Fibroblast of lung (primary cell): Measurements from ENCODE around the gene TVP23C. TPM values are rescaled to one million over a fixed set of nuclear protein-coding genes. Genes with fewer than 3 reads are reported as not detected.

Experiments used
- DNase-seq, 2 donors: peaks; one replicate each; pipeline versions ENCODE4 v3.0.0 to v3.0.0-alpha.2; 2010; ENCODE audit warnings: low read depth in 2 of 2
- H2AFZ ChIP-seq: 2 replicates; pipeline ENCODE4 v1.5.1; 2012; ENCODE audit warnings: low read length, control low read depth, inconsistent platforms
- H3K27ac ChIP-seq: 2 replicates; pipeline ENCODE4 v1.5.1; 2011; ENCODE audit warnings: low read length, control low read depth; ENCODE audit not compliant: insufficient read depth
- H3K27me3 ChIP-seq: 2 replicates; pipeline ENCODE4 v1.5.1; 2011; ENCODE audit warnings: mild to moderate bottlenecking, low read length; ENCODE audit not compliant: control insufficient read depth, insufficient read depth
- H3K36me3 ChIP-seq: 2 replicates; pipeline ENCODE4 v1.5.1; 2011; ENCODE audit warnings: low read length; ENCODE audit not compliant: control insufficient read depth, insufficient read depth
- H3K4me1 ChIP-seq: 2 replicates; pipeline ENCODE4 v1.5.1; 2011; ENCODE audit warnings: low read length; ENCODE audit not compliant: control insufficient read depth, insufficient read depth; ENCODE audit errors: extremely low read depth
- H3K4me2 ChIP-seq: 2 replicates; pipeline ENCODE4 v1.5.1; 2011; ENCODE audit warnings: low read length, control low read depth; ENCODE audit not compliant: insufficient read depth; ENCODE audit errors: extremely low read depth
- H3K4me3 ChIP-seq, 4 experiments: fragments of 200-600 bp in 1 of 4; sonication (generic) in 1 of 4; replicated peaks in 1 of 4; 2 replicates each; pipeline ENCODE4 v1.5.1; 2011 to 2016; ENCODE audit warnings: low read length in 4 of 4, low read depth in 3 of 4, mild to moderate bottlenecking in 3 of 4, control low read depth in 2 of 4, inconsistent platforms in 1 of 4, mixed read lengths in 1 of 4; ENCODE audit not compliant: insufficient read depth in 1 of 4; ENCODE audit errors: control extremely low read depth in 1 of 4
- H3K79me2 ChIP-seq: 2 replicates; pipeline ENCODE4 v1.5.1; 2012; ENCODE audit warnings: mild to moderate bottlenecking, low read length, inconsistent platforms; ENCODE audit not compliant: control insufficient read depth, insufficient read depth
- H3K9ac ChIP-seq: 2 replicates; pipeline ENCODE4 v1.5.1; 2011; ENCODE audit warnings: mild to moderate bottlenecking, low read length, control low read depth; ENCODE audit not compliant: insufficient read depth
- H3K9me3 ChIP-seq: 2 replicates; pipeline ENCODE4 v1.5.1; 2012; ENCODE audit warnings: low read depth, low read length; ENCODE audit not compliant: control insufficient read depth, insufficient read depth
- H4K20me1 ChIP-seq: 2 replicates; pipeline ENCODE4 v1.5.1; 2011; ENCODE audit warnings: low read length; ENCODE audit not compliant: control insufficient read depth, insufficient read depth; ENCODE audit errors: extremely low read depth
- CTCF ChIP-seq, 2 donors: IDR thresholded peaks in 1 of 2; conservative IDR thresholded peaks in 1 of 2; 1 replicate in 1 of 2; 2 replicates in 1 of 2; pipeline ENCODE4 v1.5.1; 2011 to 2012; ENCODE audit warnings: low read length in 2 of 2, control low read depth in 1 of 2, inconsistent platforms in 1 of 2, low read depth in 1 of 2, mild to moderate bottlenecking in 1 of 2
- EZH2 ChIP-seq: IDR thresholded peaks from 2 replicates; pipeline ENCODE4 v1.5.1; 2012; ENCODE audit warnings: low read length, control low read depth, mild to moderate bottlenecking; ENCODE audit errors: missing control alignments
- polyA plus RNA-seq, 2 donors: library from polyadenylated mRNA; depleted of rRNA in 1 of 2; stranded (reverse) in 1 of 2; unstranded in 1 of 2; fragments of >200 nt; gene quantifications; 2 replicates each; pipeline ENCODE4 v1.2.1, GENCODE V29; 2011 to 2012; ENCODE audit warnings: missing spikeins in 1 of 2
- total RNA-seq: library from RNA; depleted of rRNA; stranded (reverse); fragments of >200 nt; gene quantifications from 2 replicates; pipeline ENCODE4 v1.2.1, GENCODE V29; 2014

Gene TVP23C
- total and polyA plus RNA-seq, 2 donors (not counting 1 experiment from before 2014, with no cell fraction given), result 7.0 to 25.1 TPM

- Histone ChIP-seq H3K9ac (no peak overlapping the region), H3K27ac (no peak overlapping the region), H3K36me3 (peaks cover 5% of the 10 kb centered on the region), H2AFZ (no peak overlapping the region), H3K4me2 (no peak overlapping the region), H4K20me1 (no peaks in the 10 kb centered on the region), H3K79me2 (no peaks in the 10 kb centered on the region), H3K4me1 (peaks cover 9% of the 10 kb centered on the region), H3K4me3 (no peak overlapping the region), H3K9me3 (no peaks in the 10 kb centered on the region), H3K27me3 (no peaks in the 10 kb centered on the region)
- TF ChIP-seq EZH2 (no peak), CTCF (conservative IDR thresholded peaks at IDR 0.05 in 1 of 2, IDR thresholded peaks at IDR 0.05 in 1 of 2; ENCODE audit: low read depth in 1 of 2, low read length in 2 of 2) (no peak)
- DNase-seq, result peak; percentile 42 to 85
These were observed 47.1 kb downstream of the TVP23C start for GRCh38 chr17:15516150-15516549.

DNA sequence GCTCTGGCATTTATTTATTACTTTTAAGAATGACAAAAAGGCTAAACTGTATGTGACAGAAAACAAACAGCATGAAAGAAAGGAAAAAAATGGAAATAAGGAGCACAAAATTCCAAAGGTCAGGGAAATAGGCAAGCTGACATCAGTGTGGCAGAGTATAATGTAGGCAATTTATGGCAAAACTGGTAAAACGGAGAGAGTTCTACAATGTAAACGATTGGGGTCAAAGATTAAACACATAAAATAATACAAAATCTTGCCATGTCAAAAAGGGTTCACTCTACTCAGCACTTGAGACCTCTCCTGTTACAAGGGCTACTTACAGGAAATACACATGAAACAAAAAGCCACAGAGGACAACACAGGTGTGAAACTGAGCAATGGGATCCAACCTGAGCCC, 48.8 kb downstream of the TVP23C start:
- Histone ChIP-seq H3K27me3 (no peaks in the 10 kb centered on the region), H3K27ac (no peak overlapping the region), H3K4me3 (no peak overlapping the region), H3K4me2 (no peak overlapping the region), H3K9ac (no peak overlapping the region), H3K9me3 (no peaks in the 10 kb centered on the region), H3K36me3 (peaks cover 5% of the 10 kb centered on the region), H3K79me2 (no peaks in the 10 kb centered on the region), H3K4me1 (peaks cover 14% of the 10 kb centered on the region), H2AFZ (no peak overlapping the region), H4K20me1 (no peaks in the 10 kb centered on the region)
- DNase-seq, result no peak
- no peak for TF ChIP-seq EZH2
- no peak for TF ChIP-seq CTCF (conservative IDR thresholded peaks at IDR 0.05 in 1 of 2, IDR thresholded peaks at IDR 0.05 in 1 of 2; ENCODE audit: low read depth in 1 of 2, low read length in 2 of 2)

DNA sequence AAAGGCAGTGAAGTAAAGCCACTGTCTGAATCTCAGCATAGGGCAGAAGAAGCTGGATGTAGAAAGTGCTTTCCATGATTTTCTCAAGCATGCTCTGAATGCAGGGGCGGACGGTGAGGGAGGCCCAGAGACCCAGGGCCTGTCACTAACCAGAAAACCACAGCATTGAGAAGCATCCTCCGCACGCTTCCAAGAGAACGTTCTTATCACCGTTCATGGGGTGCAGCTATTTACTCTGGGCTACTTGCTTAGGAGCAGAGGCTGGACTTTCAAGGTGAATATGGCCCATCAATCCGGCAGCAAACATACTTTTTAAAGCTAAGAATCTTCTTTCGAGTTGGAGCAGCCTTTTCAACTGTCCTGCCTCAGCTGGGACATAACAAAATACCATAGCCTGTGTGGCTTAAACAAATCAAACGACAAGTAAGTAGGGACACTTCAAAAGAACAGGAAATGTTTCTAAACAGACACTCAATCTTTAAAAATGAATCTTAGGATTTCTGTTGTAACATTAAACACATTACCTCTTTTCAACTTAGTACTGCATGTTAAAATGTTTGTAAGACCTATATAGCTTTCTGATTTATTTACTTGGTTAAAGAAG, 49.3 kb downstream of the TVP23C start:
- Histone ChIP-seq H4K20me1 (no peaks in the 10 kb centered on the region), H3K4me3 (no peak overlapping the region), H3K27me3 (no peaks in the 10 kb centered on the region), H3K9me3 (no peaks in the 10 kb centered on the region), H2AFZ (no peak overlapping the region), H3K4me2 (peak overlapping the region; percentile 70), H3K79me2 (no peaks in the 10 kb centered on the region), H3K9ac (no peak overlapping the region), H3K27ac (no peak overlapping the region), H3K4me1 (peaks cover 14% of the 10 kb centered on the region), H3K36me3 (peaks cover 5% of the 10 kb centered on the region)
- peak in 1 of 2 donors; percentile 82 for DNase-seq
- TF ChIP-seq EZH2 (no peak), CTCF (conservative IDR thresholded peaks at IDR 0.05 in 1 of 2, IDR thresholded peaks at IDR 0.05 in 1 of 2; ENCODE audit: low read depth in 1 of 2, low read length in 2 of 2) (no peak)
